Heart left ventricle (tissue), 16 donors: ENCODE results near the gene ATG2A. TPM values are rescaled to one million over a fixed set of nuclear protein-coding genes. Genes with fewer than 3 reads are reported as not detected.

Experiments used
- ATAC-seq, 4 donors: fragments of 200-7000 bp; cut with Tn5 transposase; one replicate each; pipeline ENCODE4 v1.9.1; 2020 to 2022; ENCODE audit warnings: moderate library complexity in 4 of 4, mild to moderate bottlenecking in 3 of 4, moderate number of reproducible peaks in 1 of 4
- DNase-seq, 5 donors: peaks; one replicate each; pipeline ENCODE4 v3.0.0-alpha.2; 2020
- H3K27ac ChIP-seq, 12 donors: fragments of 200-600 bp; sonication (generic) in 4 of 12; one replicate each; pipeline versions ENCODE4 v1.5.0 to v1.8.0; 2016 to 2022; ENCODE audit warnings: mild to moderate bottlenecking in 2 of 12
- H3K27me3 ChIP-seq, 9 donors: fragments of 200-600 bp; sonication (generic) in 2 of 9; one replicate each; pipeline versions ENCODE4 v1.5.1 to v1.8.0; 2016 to 2022; ENCODE audit warnings: mild to moderate bottlenecking in 3 of 9
- H3K36me3 ChIP-seq, 9 donors: fragments of 200-600 bp; sonication (generic) in 2 of 9; one replicate each; pipeline versions ENCODE4 v1.5.0 to v1.8.0; 2018 to 2022; ENCODE audit warnings: mild to moderate bottlenecking in 2 of 9
- H3K4me1 ChIP-seq, 12 donors: fragments of 200-600 bp; sonication (generic) in 4 of 12; one replicate each; pipeline versions ENCODE4 v1.5.0 to v1.8.0; 2016 to 2022; ENCODE audit warnings: mild to moderate bottlenecking in 3 of 12
- H3K4me3 ChIP-seq, 12 donors: fragments of 200-600 bp; sonication (generic) in 4 of 12; one replicate each; pipeline versions ENCODE4 v1.5.0 to v1.8.0; 2017 to 2022; ENCODE audit warnings: mild to moderate bottlenecking in 9 of 12, moderate library complexity in 4 of 12
- H3K9me3 ChIP-seq, 12 donors: fragments of 200-600 bp; sonication (generic) in 4 of 12; one replicate each; pipeline versions ENCODE4 v1.5.0 to v1.8.0; 2016 to 2022; ENCODE audit warnings: mild to moderate bottlenecking in 1 of 12
- POLR2A ChIP-seq, 2 donors: fragments of 450-650 bp; IDR thresholded peaks; one replicate each; pipeline ENCODE4 v1.6.1; 2017; ENCODE audit warnings: antibody characterized with exemption in 2 of 2, mild to moderate bottlenecking in 2 of 2, moderate library complexity in 2 of 2
- WGBS, 4 donors: extraction: QIAGEN DNeasy Blood & Tissue Kit in 2 of 4; methylation state at CpG; one replicate each; pipeline versions ENCODE4 v1.1.5 to v1.1.7; 2013 to 2018; 5-methylcytosine and 5-hydroxymethylcytosine counted together
- intact Hi-C, 10 donors: fragments of 100-400 bp; cut with DNase I; formaldehyde crosslinking; loops; one replicate each; pipeline versions ENCODE4 v1.11.1 to v1.14.2; 2022
- polyA plus RNA-seq, 2 donors: library from polyadenylated mRNA; stranded (reverse); fragments of 200-250 nt; gene quantifications; one replicate each; pipeline ENCODE4 v1.2.3, GENCODE V29; 2013
- total RNA-seq, 9 donors: library from RNA; depleted of rRNA in 2 of 9; stranded (reverse); fragments of >200 nt in 2 of 9; fragmentation: NEBNext Ultra II Directional in 3 of 9; extraction: Animal tissue kit (Norgen Biotek cat#: 25700) in 3 of 9; gene quantifications; one replicate each; pipeline versions ENCODE4 v1.1.0 to v1.2.4, GENCODE V29; 2016 to 2023
- TF ChIP-seq, protein P1 (sequence below), 12 donors: fragments of 200-600 bp; sonication (generic) in 4 of 12; IDR thresholded peaks; one replicate each; pipeline versions ENCODE4 v1.5.0 to v1.8.0; 2018 to 2022; ENCODE audit warnings: antibody characterized with exemption in 12 of 12, mild to moderate bottlenecking in 5 of 12
- donor health status: ischemic (EF 13 %, LVEDD 7.1; RV severe dilation, severe dysfunction).
- donor health status: healthy with polysubstance abuse.
- donor health status: DM: no; HTN: yes; CAD: no.
- donor health status: DM: no; HTN: no; CAD: no.
- donor health status: ischemic (EF 25% LVEDD 6.9; RV normal size, moderate dysfunction).
- donor health status: ischemic (EF 25% LVEDD 5.7; RV mildly dilated, moderate dysfunction).
- donor health status: healthy.
- donor health status: DM: yes; HTN: yes; CAD: no.
- donor health status: ischemic (EF 35%, LVEDD 5.7; RV mildly dilated, moderate dysfunction).
- donor health status: nonischemic (EF 11% LVEDD 7.7; RV severe dilation, severe dysfunction).
- donor health status: DM: yes; HTN: yes; CAD: no.
- donor health status: PGD.
- donor health status: ischemic (EF 29% LVEDD 5.4; RV normal size, mild dysfunction).
- donor health status: nonischemic (EF 23%, LVEDD 6.1; RV moderate dilation, normal function).

ATG2A gene
- total and polyA plus RNA-seq, 11 donors, result 11.4 to 38.5 (median 16.1) TPM

DNA sequence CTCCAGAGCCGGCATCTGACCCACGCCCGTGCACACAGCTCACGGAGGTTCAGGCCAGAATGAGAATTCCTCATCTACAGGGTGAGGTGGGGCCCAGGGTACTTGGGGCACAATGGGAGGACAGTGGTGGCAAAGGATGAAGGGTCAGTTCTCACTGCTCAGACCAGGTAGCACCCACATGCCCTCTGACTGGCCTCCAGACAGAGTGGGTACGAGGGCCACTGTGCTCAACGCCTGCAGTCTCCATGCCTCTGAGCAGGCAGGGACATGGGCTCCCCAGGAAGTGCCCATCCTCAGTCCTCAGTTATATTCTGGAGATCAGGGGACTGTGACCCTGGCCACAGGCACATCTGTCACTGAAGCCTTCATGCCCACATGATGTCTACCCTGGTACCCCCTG, 59.5 kb downstream of the ATG2A start:
- TF ChIP-seq, protein P1, sequence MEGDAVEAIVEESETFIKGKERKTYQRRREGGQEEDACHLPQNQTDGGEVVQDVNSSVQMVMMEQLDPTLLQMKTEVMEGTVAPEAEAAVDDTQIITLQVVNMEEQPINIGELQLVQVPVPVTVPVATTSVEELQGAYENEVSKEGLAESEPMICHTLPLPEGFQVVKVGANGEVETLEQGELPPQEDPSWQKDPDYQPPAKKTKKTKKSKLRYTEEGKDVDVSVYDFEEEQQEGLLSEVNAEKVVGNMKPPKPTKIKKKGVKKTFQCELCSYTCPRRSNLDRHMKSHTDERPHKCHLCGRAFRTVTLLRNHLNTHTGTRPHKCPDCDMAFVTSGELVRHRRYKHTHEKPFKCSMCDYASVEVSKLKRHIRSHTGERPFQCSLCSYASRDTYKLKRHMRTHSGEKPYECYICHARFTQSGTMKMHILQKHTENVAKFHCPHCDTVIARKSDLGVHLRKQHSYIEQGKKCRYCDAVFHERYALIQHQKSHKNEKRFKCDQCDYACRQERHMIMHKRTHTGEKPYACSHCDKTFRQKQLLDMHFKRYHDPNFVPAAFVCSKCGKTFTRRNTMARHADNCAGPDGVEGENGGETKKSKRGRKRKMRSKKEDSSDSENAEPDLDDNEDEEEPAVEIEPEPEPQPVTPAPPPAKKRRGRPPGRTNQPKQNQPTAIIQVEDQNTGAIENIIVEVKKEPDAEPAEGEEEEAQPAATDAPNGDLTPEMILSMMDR (IDR thresholded peaks at IDR 0.05), result no peak
- TF ChIP-seq POLR2A (IDR thresholded peaks at IDR 0.05), result no peak
- Histone ChIP-seq H3K9me3 (no peaks in the 10 kb centered on the region), H3K4me3 (no peak overlapping the region), H3K36me3 (peaks cover 0 to 65% (median 42%) of the 10 kb centered on the region in 9 donors), H3K4me1 (peaks cover 40 to 100% (median 87%) of the 10 kb centered on the region in 12 donors), H3K27ac (peak overlapping the region in 11 of 12 donors; percentile 82 to 93 (median 89)), H3K27me3 (no peaks in the 10 kb centered on the region)
- no peak for ATAC-seq
- WGBS, 4 donors, result 86 to 97% (median 96%) methylated on average over 6 of the region's 6 CpGs
- intact Hi-C loops, result loop anchor here in 1 of 10 donors (10.0 kb wide), 1 partner anchor 257 kb away; the partner anchor contains the start of genes TM7SF2 and ZNHIT2
- no peak for DNase-seq

DNA sequence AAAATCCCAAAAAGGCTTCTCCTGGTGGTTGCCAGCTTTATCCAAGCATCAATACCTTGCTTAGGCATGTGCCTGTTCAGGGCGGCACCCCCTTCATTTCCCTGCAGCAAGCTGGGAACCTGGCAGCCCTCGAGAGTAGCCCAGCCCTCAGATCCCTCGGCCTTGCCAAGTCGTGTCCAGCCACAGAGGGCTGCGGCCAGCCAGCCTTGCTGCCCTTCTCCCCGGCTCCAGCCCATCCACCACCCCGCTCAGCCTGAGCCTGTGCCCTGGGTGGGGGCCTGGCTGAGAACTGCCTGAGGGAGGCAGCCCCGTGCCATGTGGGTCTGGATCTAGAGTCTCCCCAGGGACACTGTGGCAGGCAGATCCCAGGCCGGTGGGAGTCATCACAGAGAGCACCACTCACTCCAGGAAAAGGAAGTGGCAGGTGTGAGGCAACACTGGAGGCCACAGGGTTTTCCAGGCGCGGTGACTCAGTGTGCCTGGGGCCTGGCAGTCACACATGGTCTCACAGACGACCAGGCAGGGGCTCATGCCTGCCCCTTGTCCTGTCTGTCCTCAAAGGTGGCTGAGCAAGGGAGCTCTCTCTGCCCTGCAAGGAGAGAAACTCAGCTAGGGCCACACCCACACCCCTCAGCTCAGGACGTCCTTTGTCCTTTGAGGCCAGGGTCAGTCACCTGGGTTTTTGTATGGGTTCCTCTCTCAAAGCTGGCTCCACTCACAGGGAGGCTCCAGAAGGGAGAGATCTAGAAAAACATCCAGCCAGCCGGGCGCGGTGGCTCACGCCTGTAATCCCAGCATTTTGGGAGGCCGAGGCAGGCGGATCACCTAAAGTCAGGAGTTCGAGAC, 60.4 kb downstream of the ATG2A start:
- WGBS, 4 donors, result 49 to 72% (median 62%) methylated on average over 18 to 20 of the region's 20 CpGs
- intact Hi-C loops, result loop anchor here in 1 of 10 donors (10.0 kb wide), 1 partner anchor 258 kb away; the partner anchor contains the start of genes TM7SF2 and ZNHIT2
- peaks cover 0 to 74% (median 42%) of the 10 kb centered on the region in 9 donors for H3K36me3 ChIP-seq

DNA sequence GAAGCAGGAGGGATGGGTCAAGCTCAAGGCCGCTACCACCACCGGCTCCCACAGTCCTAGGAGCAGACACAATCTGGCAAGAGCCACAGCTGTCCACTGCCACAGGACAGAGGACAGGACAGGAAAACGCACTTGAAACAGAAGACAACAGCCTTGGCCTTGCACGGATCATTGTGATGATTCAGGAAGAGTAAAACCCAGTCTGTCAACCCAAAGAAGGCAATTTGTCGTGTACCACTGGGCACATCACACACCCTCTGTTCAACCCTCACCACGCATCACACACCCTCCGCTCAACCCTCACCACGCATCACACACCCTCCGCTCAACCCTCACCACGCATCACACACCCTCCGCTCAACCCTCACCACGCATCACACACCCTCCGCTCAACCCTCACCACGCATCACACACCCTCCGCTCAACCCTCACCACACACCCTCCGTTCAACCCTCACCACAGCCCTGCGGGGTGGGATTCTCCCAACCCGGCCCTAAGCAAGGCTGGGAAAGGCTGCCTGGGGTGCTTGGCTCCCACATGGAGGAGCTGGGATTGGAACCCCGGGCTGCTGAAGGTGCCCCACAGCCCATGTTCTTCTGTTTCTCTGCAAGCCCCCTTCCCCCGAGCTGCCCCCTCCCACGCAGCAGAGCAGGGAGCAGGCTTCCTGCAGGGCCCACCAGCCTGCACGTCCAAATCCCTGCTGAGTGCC, 61.3 kb downstream of the ATG2A start:
- H3K4me3 ChIP-seq, result peak overlapping the region in 7 of 12 donors; percentile 1 to 43 (median 21)

More for the DNA sequence above, 60.4 kb downstream of the ATG2A start:
- Histone ChIP-seq H3K4me3 (no peak overlapping the region), H3K27me3 (no peaks in the 10 kb centered on the region), H3K9me3 (no peaks in the 10 kb centered on the region), H3K4me1 (peaks cover 41 to 100% (median 85%) of the 10 kb centered on the region in 12 donors), H3K27ac (peak overlapping the region; percentile 13 to 93 (median 88))
- DNase-seq (peak in 1 of 5 donors; percentile 86), ATAC-seq (peak; percentile 8 to 33 (median 21))
- TF ChIP-seq, protein P1 (IDR thresholded peaks at IDR 0.05), result no peak
- TF ChIP-seq POLR2A (IDR thresholded peaks at IDR 0.05), result no peak

More for the DNA sequence above, 61.3 kb downstream of the ATG2A start:
- 75 to 80% (median 79%) methylated on average over 17 to 21 of the region's 22 CpGs for WGBS, 4 donors
- H3K9me3 ChIP-seq, result no peaks in the 10 kb centered on the region
- TF ChIP-seq, protein P1 (IDR thresholded peaks at IDR 0.05), result no peak
- TF ChIP-seq POLR2A (IDR thresholded peaks at IDR 0.05), result no peak
- intact Hi-C loops, result loop anchor here in 1 of 10 donors (10.0 kb wide), 1 partner anchor 259 kb away; the partner anchor contains the start of genes TM7SF2 and ZNHIT2
- DNase-seq (no peak), ATAC-seq (no peak)
- H3K27me3 ChIP-seq, result no peaks in the 10 kb centered on the region
- peaks cover 0 to 74% (median 42%) of the 10 kb centered on the region in 9 donors for H3K36me3 ChIP-seq
- peaks cover 46 to 100% (median 90%) of the 10 kb centered on the region in 12 donors for H3K4me1 ChIP-seq
- peak overlapping the region; percentile 13 to 93 (median 88) for H3K27ac ChIP-seq
